HG02973 (cell line): ENCODE measurements around the gene SIK1.
"Not testable (repeated sequence)": the region's sequence is repeated elsewhere in the genome, so short reads cannot be mapped to it uniquely, and the experiment has no call there.

Experiments
- ATAC-seq: cut with Tn5 transposase; IDR thresholded peaks from one replicate; pipeline ENCODE4 v1.9.1; 2021; ENCODE audit warnings: moderate library complexity; ENCODE audit not compliant: unreplicated experiment

The SIK1 gene

GRCh38 chr21:43440835-43441727, 14.2 kb upstream of the SIK1 start:
- not testable (repeated sequence) for ATAC-seq

- not testable (repeated sequence) for ATAC-seq
Measured at GRCh38 chr21:43439316-43440075, 12.6 kb upstream of the SIK1 start.

- not testable (repeated sequence) for ATAC-seq
Measured at GRCh38 chr21:43436272-43436671, 9.3 kb upstream of the SIK1 start.

- ATAC-seq, result not testable (repeated sequence)
Measured at GRCh38 chr21:43433340-43434136, 6.6 kb upstream of the SIK1 start.

GRCh38 chr21:43430830-43431416, 4.0 kb upstream of the SIK1 start:
- ATAC-seq, result not testable (repeated sequence)

GRCh38 chr21:43428964-43429363, 2.0 kb upstream of the SIK1 start:
- ATAC-seq, result not testable (repeated sequence)

GRCh38 chr21:43427242-43427559, 270 bp upstream of the SIK1 start:
- peak; percentile 74 for ATAC-seq

GRCh38 chr21:43426004-43426403, 927 bp downstream of the SIK1 start:
- not testable (repeated sequence) for ATAC-seq

- not testable (repeated sequence) for ATAC-seq
Measured at GRCh38 chr21:43419475-43419874, 7.5 kb downstream of the SIK1 start.

GRCh38 chr21:43414576-43414975, 12.4 kb downstream of the SIK1 start:
- not testable (repeated sequence) for ATAC-seq

GRCh38 chr21:43412020-43412788, 14.7 kb downstream of the SIK1 start:
- not testable (repeated sequence) for ATAC-seq

GRCh38 chr21:43410456-43411068, 16.4 kb downstream of the SIK1 start:
- ATAC-seq, result not testable (repeated sequence)

- not testable (repeated sequence) for ATAC-seq
Measured at GRCh38 chr21:43407139-43407538, 19.8 kb downstream of the SIK1 start.

- ATAC-seq, result not testable (repeated sequence)
Measured at GRCh38 chr21:43404450-43404849, 22.5 kb downstream of the SIK1 start.

GRCh38 chr21:43403651-43404430, 23.1 kb downstream of the SIK1 start:
- not testable (repeated sequence) for ATAC-seq

GRCh38 chr21:43401125-43401524, 25.8 kb downstream of the SIK1 start:
- not testable (repeated sequence) for ATAC-seq

GRCh38 chr21:43399595-43400015, 27.3 kb downstream of the SIK1 start:
- not testable (repeated sequence) for ATAC-seq

- ATAC-seq, result not testable (repeated sequence)
Measured at GRCh38 chr21:43399136-43399535, 27.8 kb downstream of the SIK1 start.

- ATAC-seq, result not testable (repeated sequence)
Measured at GRCh38 chr21:43398533-43398932, 28.4 kb downstream of the SIK1 start.
